Raji (cell line): ENCODE data around the gene NRXN3.

Source experiments
- POLR2A ChIP-seq: IDR thresholded peaks from 2 replicates; pipeline ENCODE4 v1.6.1; 2011; ENCODE audit warnings: low read depth, low read length, control low read depth; ENCODE audit not compliant: insufficient read depth

The NRXN3 gene

DNA sequence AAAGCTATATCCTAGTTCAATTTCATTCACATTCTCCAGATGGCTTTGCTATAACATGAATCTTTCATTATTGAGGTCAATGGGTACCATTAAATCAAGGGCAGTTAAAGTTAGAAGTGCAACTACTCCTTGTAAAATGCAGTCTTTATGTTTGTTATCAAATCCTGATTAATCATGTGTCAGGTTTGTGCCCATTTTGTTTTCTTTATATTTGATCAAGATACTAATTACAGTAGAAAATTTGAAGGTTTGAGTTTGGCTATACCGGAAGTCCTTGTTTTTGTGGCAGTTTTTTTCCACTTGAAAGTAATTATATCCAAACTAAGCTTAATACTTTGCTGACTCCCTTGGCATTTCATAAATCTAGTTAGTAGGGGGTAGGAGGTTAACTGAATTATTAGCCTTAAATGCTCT is 1528.1 kb downstream of the NRXN3 start:
- no peak for TF ChIP-seq POLR2A

DNA sequence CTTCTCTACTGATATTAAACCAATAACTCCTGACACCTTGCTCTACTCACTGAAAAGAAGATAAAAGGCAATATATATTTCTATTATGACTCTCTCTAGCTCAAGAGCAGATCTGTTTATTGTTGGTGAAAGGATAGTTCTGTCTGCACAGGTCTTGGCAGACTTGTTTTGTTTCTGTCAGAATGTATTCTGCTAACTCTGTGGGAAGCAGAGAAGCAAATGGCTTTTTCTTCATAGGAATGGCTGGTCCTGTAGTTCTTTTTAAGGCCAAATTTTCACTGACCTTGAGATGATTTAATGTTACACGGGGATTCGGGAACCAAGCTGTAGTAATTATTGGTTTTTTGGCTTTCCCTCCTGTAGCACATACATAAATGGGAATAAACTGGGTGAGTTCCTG is 1529.0 kb downstream of the NRXN3 start:
- no peak for TF ChIP-seq POLR2A

DNA sequence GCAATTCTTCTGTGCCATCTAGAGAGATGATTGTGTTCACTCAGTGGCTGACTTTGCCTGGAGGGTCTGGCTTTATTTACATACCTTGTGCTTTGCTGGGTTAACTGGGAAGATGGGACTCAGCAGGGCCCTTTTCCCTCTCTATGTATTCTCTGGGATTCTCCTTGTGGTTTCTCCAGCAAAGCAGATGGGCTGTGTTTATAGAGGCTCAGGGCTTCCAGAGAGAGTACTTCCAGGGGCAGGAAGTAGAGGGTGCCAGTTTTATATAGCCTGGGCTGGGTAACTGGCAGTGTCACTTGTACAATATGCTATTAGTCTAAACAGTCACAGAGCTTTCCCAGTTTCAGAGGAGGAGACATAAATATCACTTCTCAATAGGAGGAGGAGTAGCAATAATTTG is 1531.2 kb downstream of the NRXN3 start:
- TF ChIP-seq POLR2A, result no peak

DNA sequence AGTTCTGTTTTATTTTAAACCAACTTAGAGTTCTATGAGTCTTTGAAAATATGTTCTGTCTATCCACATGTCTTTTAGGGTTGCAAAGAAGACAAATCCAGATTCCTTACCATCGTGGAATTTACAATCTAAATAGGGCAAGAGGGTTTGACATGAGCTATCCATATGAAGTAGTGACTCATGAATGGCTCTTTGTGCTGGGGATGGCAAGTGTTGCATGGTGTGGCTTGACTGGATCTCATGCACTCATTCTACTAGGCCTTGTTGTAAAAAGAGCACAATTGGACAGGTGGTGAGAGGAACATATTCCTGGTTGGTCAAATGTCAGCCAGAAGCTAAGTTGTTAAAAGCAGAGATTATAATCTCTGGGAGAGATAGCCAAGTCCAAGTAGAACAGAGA is 1532.0 kb downstream of the NRXN3 start:
- TF ChIP-seq POLR2A, result no peak

DNA sequence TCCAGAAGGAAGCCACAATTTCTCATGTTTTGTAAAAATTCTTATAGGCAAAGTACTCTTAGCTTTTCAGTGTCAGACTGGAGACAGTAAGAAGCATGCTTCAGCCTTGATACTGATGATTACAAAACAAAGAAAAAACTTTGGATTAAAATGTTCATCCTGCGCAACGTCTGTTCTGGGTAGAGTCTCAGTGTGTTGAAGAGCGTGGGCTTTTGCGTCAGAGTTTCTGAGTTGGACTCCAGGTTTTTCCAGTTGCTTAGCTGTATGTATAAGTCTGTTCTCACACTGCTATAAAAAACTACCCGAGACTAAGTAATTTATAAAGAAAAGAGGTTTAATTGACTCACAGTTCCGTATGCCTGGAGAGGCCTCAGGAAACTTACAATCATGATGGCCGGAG is 1533.0 kb downstream of the NRXN3 start:
- no peak for TF ChIP-seq POLR2A

DNA sequence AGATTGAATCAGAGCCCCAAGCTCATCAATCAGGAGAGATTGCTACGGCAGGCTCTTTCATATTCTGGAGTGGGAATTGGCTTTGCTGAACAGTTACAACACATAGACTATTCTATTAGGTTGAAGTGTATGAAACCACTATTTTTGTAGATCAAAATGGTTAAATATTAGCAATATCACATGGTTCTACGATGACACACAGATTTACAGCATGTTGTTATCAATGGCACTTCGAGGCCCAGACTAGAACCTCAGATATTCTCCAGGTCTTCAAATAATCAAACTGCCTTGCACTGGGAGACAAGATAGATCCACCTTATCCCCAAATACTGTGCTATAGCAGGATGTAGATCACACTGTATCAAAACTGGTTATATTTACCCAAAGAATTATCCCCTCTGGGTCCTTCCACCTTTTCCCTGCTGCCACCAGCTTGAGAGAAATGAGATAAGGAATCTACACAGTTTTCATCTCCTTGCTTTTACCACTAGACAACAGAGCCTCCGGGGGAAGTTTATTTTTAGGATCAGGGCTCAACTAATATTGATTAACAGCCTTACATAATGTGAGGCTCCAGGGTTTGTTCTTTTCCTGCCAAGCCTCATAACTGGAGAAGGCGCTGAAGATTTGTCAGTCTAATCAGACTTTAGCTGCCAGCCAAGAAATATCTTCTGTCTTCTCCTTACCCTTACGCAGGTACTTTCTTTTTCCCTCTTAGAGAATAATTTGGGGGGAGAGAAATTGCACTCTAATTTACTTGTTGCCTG is 1534.1 kb downstream of the NRXN3 start:
- TF ChIP-seq POLR2A, result no peak

DNA sequence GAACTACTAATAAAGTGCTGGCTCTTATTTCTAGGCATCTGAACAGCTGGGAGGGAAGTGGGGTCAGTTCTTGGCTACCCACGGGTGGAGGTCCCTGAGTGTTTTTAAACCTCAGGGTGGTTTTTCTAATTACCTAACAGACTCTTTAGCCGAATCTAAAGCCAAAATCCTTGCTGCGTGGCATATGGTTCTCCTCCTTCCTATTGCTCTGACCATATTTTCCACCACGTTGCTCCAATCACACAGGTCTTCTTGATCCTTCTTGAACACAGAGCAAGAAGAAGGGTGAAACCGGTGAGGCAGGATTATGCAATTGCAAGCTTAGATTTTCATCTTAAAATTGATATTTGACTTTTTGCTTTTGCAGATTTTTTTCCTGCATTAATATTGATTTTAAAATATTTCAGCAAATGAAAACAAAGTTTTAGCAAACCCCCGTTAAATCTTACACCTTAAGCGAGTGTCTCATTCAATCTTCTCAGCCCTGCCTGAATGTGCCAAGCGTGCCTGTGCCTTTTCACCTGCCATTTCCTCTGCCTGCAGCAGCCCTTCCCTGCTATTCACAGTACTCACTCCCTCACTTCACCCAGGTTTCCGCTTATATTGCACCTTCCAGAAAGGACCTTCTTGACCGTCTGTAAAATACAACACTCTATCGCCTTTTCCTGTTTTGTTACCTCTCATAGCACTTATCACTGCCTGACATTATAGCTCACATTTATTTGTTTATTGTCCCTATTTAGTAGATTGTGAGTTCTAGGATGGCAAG is 1535.1 kb downstream of the NRXN3 start:
- TF ChIP-seq POLR2A, result no peak

DNA sequence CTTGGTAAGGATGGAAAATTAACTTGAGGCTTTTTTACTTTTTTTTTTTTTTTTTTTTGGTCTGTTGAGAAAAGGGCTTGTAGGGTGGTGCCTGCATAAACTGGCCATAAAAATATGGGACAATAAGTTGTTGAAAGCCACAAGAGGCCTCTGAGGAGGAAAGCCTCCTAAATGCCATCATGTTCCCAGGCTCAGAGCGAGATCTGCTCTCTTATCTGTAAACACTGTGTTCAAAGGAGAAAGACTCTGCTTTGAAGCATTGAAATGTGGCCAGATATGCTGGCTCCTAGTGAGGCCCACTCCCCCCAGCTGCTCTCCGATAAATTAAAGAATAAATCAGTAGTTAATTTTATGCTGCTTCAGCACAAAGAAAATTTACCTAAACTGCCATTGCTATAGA is 1536.2 kb downstream of the NRXN3 start:
- no peak for TF ChIP-seq POLR2A

DNA sequence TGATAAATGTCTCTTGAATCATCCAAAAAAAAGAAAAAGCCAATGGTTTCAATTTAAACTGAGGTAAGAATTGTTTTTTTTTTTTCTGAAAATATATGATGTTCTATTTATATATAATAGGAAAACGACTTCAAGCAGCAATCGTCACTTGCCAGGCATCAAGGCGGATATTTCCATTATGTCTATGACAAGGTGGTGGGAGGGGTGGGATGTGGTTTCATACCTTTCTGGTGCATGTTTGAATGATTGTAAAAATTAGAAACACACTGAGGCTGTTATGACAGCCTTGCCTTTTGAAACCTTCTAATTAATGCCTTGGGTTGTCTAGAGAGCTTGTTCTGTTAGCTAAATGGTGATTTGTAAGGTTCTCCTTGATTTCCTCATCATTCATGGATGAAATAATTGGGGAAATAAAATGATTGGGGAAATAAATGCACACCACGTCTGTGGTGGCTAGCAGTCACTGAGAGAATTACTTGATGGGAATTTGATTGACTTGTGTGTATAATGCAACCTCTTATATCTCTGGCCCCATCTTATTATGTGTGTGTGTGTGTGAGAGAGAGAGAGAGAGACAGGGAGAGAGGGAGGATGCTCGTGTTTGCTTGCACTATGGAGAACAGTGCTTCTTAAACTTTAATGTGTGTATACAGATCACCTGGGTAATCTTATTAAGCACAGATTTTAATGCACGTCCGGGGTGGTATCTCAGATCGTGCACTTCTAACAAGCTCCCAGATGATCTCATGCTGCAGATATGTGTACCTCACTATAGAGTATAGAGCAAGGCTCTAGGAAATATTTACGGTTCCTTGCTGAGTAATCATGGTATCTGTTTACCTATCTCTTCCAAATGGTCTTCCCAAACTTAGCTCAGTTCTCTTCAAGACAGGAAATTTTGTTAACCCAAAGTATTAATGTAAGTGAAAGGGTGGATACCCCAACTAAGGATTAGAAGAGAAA is 1538.5 kb downstream of the NRXN3 start:
- TF ChIP-seq POLR2A, result no peak

DNA sequence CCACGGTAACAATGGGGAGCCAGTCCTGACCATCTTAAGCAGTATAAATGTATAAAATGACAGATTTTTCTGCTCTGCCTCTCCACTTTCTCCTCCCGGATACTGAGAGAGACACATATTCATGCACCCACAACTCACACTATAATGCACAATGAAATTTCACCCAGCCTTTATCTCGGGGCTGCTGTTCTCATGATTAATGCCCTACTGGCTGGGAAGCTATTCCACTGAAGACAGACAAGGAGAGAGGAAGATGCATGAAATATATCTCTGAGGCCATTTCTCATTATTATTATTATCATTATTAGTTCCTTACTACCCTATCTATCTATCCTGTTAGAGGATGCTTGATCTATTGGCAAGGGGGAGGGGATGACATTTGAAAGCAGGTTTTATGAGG is 1539.4 kb downstream of the NRXN3 start:
- no peak for TF ChIP-seq POLR2A

DNA sequence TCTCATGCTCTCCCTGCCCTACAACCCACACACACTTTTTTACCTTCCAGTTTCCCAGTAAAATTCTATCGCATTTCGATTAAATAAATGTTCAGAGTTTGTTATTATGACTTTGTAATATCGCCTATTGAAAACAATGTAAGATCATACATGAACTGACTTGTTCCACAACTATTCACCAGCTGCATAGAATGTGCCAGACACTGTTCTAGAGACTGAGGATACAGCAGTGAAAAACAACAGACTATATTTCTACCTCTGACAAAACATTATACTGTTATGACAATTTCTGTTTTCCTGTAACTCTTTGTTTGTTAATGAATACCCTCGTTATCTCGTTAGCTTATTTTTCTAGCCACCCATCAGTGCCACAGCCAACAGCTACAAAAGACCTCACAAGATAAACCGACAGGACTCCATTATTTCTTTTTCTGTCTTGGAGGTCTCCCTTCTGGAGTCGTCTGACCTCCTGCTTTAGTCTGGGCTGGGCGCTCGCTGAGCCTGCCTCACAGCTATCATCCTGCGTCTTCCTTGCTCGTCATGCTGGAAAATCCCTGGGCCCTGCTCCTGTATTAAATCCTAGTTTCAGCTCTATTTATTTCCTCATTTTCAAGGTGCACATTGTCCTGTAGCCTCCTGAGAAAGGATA is 1542.3 kb downstream of the NRXN3 start:
- no peak for TF ChIP-seq POLR2A

DNA sequence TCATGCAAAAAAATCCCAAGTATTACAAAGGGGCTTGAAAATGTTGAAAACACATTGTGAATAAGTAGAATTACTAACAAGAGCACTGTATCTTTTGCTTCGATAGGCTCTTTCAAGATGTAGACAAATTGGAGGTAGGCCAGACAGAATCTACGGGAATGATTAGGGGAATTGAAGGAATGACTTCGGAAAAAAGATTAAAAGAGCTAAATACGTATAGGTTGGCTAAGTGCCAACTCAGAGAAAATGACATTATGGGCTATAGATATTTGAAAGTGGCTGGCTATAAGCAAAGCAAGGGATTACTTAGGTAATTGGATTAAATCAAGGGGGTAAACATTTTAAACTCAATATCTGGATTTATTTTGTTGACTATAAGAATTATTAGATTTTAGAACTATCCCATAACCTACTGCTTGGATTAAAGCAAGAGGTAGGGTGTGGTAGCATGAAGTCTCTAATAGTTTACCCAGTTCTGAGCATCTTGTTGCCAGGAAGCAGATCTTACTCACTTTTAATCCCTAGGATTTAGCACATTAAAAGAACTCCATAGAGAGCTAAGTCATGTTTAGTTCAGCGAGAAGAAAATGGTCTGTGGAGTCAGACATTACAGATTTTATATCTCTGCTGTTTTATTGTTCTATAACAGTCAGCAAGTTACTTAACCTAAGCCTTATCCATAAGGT is 1551.4 kb downstream of the NRXN3 start:
- TF ChIP-seq POLR2A, result no peak

DNA sequence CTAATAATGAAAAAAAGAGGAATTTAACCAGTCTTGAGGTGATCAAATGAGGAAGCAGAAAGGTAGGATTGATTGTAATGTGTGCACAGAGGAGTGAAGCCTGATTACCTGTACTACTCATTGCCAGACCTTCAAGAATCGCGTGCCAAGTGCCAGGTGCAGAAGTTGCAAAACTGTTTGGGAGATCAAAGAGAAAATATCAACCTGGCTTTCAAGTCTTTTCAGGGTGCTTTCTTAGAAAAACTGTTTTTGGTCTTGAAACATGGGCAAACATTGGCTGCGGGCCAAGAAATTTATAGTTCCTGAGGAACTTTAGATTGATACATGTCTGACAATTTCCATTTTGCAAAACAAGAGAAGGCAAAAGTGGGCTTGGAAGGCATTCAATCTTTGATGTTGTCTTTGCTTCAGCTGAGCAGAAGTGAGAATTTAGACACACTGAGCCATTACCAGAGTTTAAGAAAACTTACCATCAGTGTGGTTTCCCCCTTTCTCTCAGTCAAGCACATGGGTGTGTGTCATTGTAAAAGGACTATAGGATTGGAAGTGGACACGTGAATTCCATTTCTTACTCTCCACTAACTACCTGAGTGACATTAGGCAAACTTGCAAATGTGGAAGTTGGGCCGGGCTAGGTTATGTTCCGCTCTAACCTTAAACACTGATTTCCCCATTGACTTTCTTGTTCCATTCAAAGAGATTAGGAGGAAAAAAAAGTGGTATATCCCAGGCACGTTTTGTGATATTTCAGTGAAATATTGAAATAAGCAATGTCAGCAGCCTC is 1555.0 kb downstream of the NRXN3 start:
- TF ChIP-seq POLR2A, result no peak
